Measurements from ENCODE around the gene TPK1.

TPK1 gene

GRCh38 chr7:144854839-144855424 lies 19.1 kb upstream of the TPK1 start:
- H3K9me3 ChIP-seq (ENCODE audit: control insufficient read depth, low read length) = no peaks in the 10 kb centered on the region
- no peak overlapping the region for H3K27ac ChIP-seq (ENCODE audit: insufficient read depth, low read length, poor library complexity, severe bottlenecking)
- no peaks in the 10 kb centered on the region for H3K4me1 ChIP-seq (ENCODE audit: control insufficient read depth, insufficient read depth, low read length, poor library complexity, severe bottlenecking)
- no peak overlapping the region for H3K4me3 ChIP-seq (ENCODE audit: insufficient read depth, low read depth, low read length, poor library complexity, severe bottlenecking)
- no peaks in the 10 kb centered on the region for H3K27me3 ChIP-seq (replicated peaks; ENCODE audit: control insufficient read depth, insufficient read depth, low read length, poor library complexity, severe bottlenecking)
- no peaks in the 10 kb centered on the region for H3K36me3 ChIP-seq (ENCODE audit: control insufficient read depth, insufficient read depth, low read length)
- DNase-seq = no peak

GRCh38 chr7:144853542-144853941 lies 17.7 kb upstream of the TPK1 start:
- Histone ChIP-seq H3K27me3 (replicated peaks; ENCODE audit: control insufficient read depth, insufficient read depth, low read length, poor library complexity, severe bottlenecking) (no peaks in the 10 kb centered on the region), H3K4me3 (ENCODE audit: insufficient read depth, low read depth, low read length, poor library complexity, severe bottlenecking) (no peak overlapping the region), H3K27ac (ENCODE audit: insufficient read depth, low read length, poor library complexity, severe bottlenecking) (no peak overlapping the region), H3K36me3 (ENCODE audit: control insufficient read depth, insufficient read depth, low read length) (no peaks in the 10 kb centered on the region), H3K4me1 (ENCODE audit: control insufficient read depth, insufficient read depth, low read length, poor library complexity, severe bottlenecking) (no peaks in the 10 kb centered on the region), H3K9me3 (ENCODE audit: control insufficient read depth, low read length) (no peaks in the 10 kb centered on the region)
- no peak for DNase-seq

- Histone ChIP-seq H3K36me3 (ENCODE audit: control insufficient read depth, insufficient read depth, low read length) (no peaks in the 10 kb centered on the region), H3K27me3 (replicated peaks; ENCODE audit: control insufficient read depth, insufficient read depth, low read length, poor library complexity, severe bottlenecking) (no peaks in the 10 kb centered on the region), H3K4me3 (ENCODE audit: insufficient read depth, low read depth, low read length, poor library complexity, severe bottlenecking) (no peak overlapping the region), H3K4me1 (ENCODE audit: control insufficient read depth, insufficient read depth, low read length, poor library complexity, severe bottlenecking) (no peaks in the 10 kb centered on the region), H3K27ac (ENCODE audit: insufficient read depth, low read length, poor library complexity, severe bottlenecking) (no peak overlapping the region), H3K9me3 (ENCODE audit: control insufficient read depth, low read length) (no peaks in the 10 kb centered on the region)
- DNase-seq = no peak
These were observed 12.2 kb upstream of the TPK1 start for GRCh38 chr7:144848078-144848477.

DNA sequence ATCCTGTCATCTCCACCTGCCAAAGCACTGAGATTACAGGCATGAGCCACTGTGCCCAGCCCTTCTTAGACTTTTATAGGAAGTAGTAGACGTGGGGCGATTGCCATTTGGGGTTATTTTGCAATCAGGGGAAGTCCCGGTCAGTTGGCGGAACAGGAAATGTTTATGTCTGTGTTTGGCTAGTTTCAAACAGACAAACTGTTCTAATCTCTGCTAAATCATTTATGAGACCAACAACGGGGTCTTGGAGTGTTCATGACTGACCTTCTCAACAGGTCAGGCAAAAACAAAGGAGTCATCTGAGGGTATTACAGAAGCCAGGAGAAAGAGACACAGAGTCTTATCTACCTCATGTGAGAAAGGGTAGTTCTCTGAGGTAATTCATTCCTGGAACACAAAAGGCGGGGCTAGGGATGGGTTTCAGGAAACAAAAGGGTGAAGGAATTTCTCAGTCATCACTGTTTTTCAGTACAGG lies 6.6 kb upstream of the TPK1 start:
- DNase-seq = no peak
- H3K9me3 ChIP-seq (ENCODE audit: control insufficient read depth, low read length) = no peaks in the 10 kb centered on the region
- no peaks in the 10 kb centered on the region for H3K4me1 ChIP-seq (ENCODE audit: control insufficient read depth, insufficient read depth, low read length, poor library complexity, severe bottlenecking)
- no peak overlapping the region for H3K4me3 ChIP-seq (ENCODE audit: insufficient read depth, low read depth, low read length, poor library complexity, severe bottlenecking)
- H3K27me3 ChIP-seq (replicated peaks; ENCODE audit: control insufficient read depth, insufficient read depth, low read length, poor library complexity, severe bottlenecking) = no peaks in the 10 kb centered on the region
- no peaks in the 10 kb centered on the region for H3K36me3 ChIP-seq (ENCODE audit: control insufficient read depth, insufficient read depth, low read length)
- no peak overlapping the region for H3K27ac ChIP-seq (ENCODE audit: insufficient read depth, low read length, poor library complexity, severe bottlenecking)

DNA sequence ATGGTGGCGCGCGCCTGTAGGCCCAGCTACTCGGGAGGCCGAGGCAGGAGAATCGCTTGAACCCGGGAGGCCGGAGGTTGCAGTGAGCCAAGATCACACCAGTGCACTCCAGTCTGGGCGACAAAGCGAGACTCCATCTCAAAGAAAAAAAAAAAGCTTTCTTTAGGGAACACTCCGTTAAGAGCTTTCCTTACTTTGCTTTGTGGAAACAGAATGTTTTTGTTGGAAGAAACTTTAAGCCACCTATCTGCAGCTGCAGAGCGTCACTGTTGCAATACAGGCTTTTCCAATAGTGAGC lies 641 bp upstream of the TPK1 start:
- peaks cover 17% of the 10 kb centered on the region for H3K4me1 ChIP-seq (ENCODE audit: control insufficient read depth, insufficient read depth, low read length, poor library complexity, severe bottlenecking)
- no peaks in the 10 kb centered on the region for H3K27me3 ChIP-seq (replicated peaks; ENCODE audit: control insufficient read depth, insufficient read depth, low read length, poor library complexity, severe bottlenecking)
- H3K4me3 ChIP-seq (ENCODE audit: insufficient read depth, low read depth, low read length, poor library complexity, severe bottlenecking) = no peak overlapping the region
- H3K9me3 ChIP-seq (ENCODE audit: control insufficient read depth, low read length) = no peaks in the 10 kb centered on the region
- H3K27ac ChIP-seq (ENCODE audit: insufficient read depth, low read length, poor library complexity, severe bottlenecking) = peak overlapping the region; percentile 95
- DNase-seq = no peak
- H3K36me3 ChIP-seq (ENCODE audit: control insufficient read depth, insufficient read depth, low read length) = no peaks in the 10 kb centered on the region

GRCh38 chr7:144835155-144835611 lies 670 bp downstream of the TPK1 start:
- H3K27me3 ChIP-seq (replicated peaks; ENCODE audit: control insufficient read depth, insufficient read depth, low read length, poor library complexity, severe bottlenecking) = no peaks in the 10 kb centered on the region

DNA sequence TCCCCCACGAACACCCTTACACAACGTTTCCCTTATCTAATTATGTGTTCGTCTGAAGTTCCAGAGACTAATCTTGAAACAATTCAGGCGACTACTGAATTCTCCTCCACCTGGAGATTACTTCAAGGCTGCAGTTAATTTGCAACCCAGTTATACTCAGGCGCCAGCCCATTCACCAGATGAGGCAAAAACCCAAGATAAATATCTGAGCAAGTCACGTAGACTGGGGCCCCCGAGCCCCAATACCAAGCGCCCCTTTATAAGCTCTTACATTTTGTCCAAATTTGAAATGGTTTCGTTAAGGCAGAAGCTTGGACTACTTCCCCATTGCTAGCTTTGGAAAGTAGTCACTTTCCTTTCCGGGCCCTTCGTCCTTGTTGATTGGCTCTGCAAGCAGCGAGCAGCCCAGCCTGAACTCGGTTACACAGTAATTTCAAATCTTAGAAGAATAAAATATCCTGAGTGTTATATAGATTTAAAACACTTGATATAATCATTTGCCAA lies 1.2 kb downstream of the TPK1 start:
- peak overlapping the region; percentile 95 for H3K27ac ChIP-seq (ENCODE audit: insufficient read depth, low read length, poor library complexity, severe bottlenecking)
- no peaks in the 10 kb centered on the region for H3K36me3 ChIP-seq (ENCODE audit: control insufficient read depth, insufficient read depth, low read length)
- H3K27me3 ChIP-seq (replicated peaks; ENCODE audit: control insufficient read depth, insufficient read depth, low read length, poor library complexity, severe bottlenecking) = no peaks in the 10 kb centered on the region
- H3K4me3 ChIP-seq (ENCODE audit: insufficient read depth, low read depth, low read length, poor library complexity, severe bottlenecking) = peak overlapping the region; percentile 97
- no peaks in the 10 kb centered on the region for H3K9me3 ChIP-seq (ENCODE audit: control insufficient read depth, low read length)
- peaks cover 24% of the 10 kb centered on the region for H3K4me1 ChIP-seq (ENCODE audit: control insufficient read depth, insufficient read depth, low read length, poor library complexity, severe bottlenecking)
- DNase-seq = peak in 2 of 3 donors; percentile 17 to 24

More at GRCh38 chr7:144835155-144835611, 670 bp downstream of the TPK1 start:
- H3K36me3 ChIP-seq (ENCODE audit: control insufficient read depth, insufficient read depth, low read length) = no peaks in the 10 kb centered on the region
- peak overlapping the region; percentile 95 for H3K27ac ChIP-seq (ENCODE audit: insufficient read depth, low read length, poor library complexity, severe bottlenecking)
- no peaks in the 10 kb centered on the region for H3K9me3 ChIP-seq (ENCODE audit: control insufficient read depth, low read length)
- DNase-seq = peak in 2 of 3 donors; percentile 17 to 29
- H3K4me3 ChIP-seq (ENCODE audit: insufficient read depth, low read depth, low read length, poor library complexity, severe bottlenecking) = peak overlapping the region; percentile 97
- H3K4me1 ChIP-seq (ENCODE audit: control insufficient read depth, insufficient read depth, low read length, poor library complexity, severe bottlenecking) = peaks cover 20% of the 10 kb centered on the region

DNA sequence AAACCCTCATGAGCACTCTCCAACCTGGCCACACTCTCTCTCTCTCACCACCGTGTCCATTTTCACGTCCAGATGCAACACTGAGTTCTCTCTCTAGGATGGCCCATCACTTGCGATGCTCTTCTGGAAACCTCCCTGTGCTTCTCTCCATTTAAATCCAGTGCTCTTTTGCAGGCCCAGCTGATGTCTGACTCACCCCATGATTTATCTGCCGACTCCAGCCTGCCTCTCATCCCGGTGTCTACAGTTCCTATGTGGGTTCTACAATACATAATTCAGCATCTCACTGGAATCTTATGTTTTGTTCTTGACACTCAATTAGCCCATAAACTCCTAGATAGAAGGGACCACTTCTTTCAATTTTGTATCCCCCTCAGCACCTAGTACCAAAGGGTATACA lies 5.0 kb downstream of the TPK1 start:
- Histone ChIP-seq H3K36me3 (ENCODE audit: control insufficient read depth, insufficient read depth, low read length) (no peaks in the 10 kb centered on the region), H3K4me1 (ENCODE audit: control insufficient read depth, insufficient read depth, low read length, poor library complexity, severe bottlenecking) (peaks cover 30% of the 10 kb centered on the region), H3K4me3 (ENCODE audit: insufficient read depth, low read depth, low read length, poor library complexity, severe bottlenecking) (no peak overlapping the region), H3K9me3 (ENCODE audit: control insufficient read depth, low read length) (no peaks in the 10 kb centered on the region), H3K27me3 (replicated peaks; ENCODE audit: control insufficient read depth, insufficient read depth, low read length, poor library complexity, severe bottlenecking) (no peaks in the 10 kb centered on the region), H3K27ac (ENCODE audit: insufficient read depth, low read length, poor library complexity, severe bottlenecking) (no peak overlapping the region)
- DNase-seq = no peak

DNA sequence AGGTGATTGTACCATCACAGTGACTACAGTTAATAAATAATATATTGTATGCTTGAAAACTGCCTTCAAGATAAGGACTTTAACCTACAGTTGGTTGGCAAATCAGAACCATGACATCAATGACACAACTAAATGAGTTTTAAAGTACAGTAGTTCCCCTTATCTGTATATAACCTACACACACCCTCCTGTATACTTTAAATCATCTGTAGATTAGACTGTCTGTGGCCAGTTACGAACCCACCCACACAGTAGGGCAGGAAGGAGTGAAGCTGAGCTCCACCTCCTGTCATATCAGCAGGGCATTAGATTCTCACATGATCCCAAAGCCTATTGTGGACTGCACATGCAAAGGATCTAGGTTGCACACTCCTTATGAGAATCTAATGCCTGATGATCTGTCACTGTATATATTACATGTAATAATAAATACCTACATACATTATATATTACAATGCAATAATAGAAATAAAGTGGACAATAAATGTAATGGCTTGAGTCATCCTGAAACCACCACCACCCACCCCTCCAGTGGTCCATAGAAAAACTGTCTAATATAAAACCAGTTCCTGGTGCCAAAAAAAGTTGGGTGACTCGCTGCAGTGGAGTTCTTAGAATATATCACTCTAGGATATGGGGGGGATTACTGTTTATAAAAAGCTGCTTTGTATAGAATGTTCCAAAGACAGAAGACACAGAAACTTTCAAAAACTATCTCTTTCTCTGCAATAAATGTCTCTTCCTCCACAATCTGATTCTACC lies 5.6 kb downstream of the TPK1 start:
- Histone ChIP-seq H3K36me3 (ENCODE audit: control insufficient read depth, insufficient read depth, low read length) (no peaks in the 10 kb centered on the region), H3K27ac (ENCODE audit: insufficient read depth, low read length, poor library complexity, severe bottlenecking) (no peak overlapping the region), H3K4me1 (ENCODE audit: control insufficient read depth, insufficient read depth, low read length, poor library complexity, severe bottlenecking) (peaks cover 30% of the 10 kb centered on the region), H3K4me3 (ENCODE audit: insufficient read depth, low read depth, low read length, poor library complexity, severe bottlenecking) (no peak overlapping the region), H3K27me3 (replicated peaks; ENCODE audit: control insufficient read depth, insufficient read depth, low read length, poor library complexity, severe bottlenecking) (no peaks in the 10 kb centered on the region), H3K9me3 (ENCODE audit: control insufficient read depth, low read length) (no peaks in the 10 kb centered on the region)
- no peak for DNase-seq

GRCh38 chr7:144827621-144828020 lies 8.2 kb downstream of the TPK1 start:
- Histone ChIP-seq H3K27ac (ENCODE audit: insufficient read depth, low read length, poor library complexity, severe bottlenecking) (no peak overlapping the region), H3K9me3 (ENCODE audit: control insufficient read depth, low read length) (no peaks in the 10 kb centered on the region)
- no peak for DNase-seq

More at GRCh38 chr7:144827621-144828020, 8.2 kb downstream of the TPK1 start:
- Histone ChIP-seq H3K27me3 (replicated peaks; ENCODE audit: control insufficient read depth, insufficient read depth, low read length, poor library complexity, severe bottlenecking) (no peaks in the 10 kb centered on the region), H3K4me1 (ENCODE audit: control insufficient read depth, insufficient read depth, low read length, poor library complexity, severe bottlenecking) (peaks cover 22% of the 10 kb centered on the region), H3K36me3 (ENCODE audit: control insufficient read depth, insufficient read depth, low read length) (no peaks in the 10 kb centered on the region), H3K4me3 (ENCODE audit: insufficient read depth, low read depth, low read length, poor library complexity, severe bottlenecking) (no peak overlapping the region)
